Activated CD4-positive, alpha-beta T cell treated with anti-CD3 and anti-CD28 coated beads, Interleukin-10, Interleukin-2, amounts not matched to agents 100 ng/mL and 50 ng/mL, durations not matched to agents 16 hours and 8 hours (primary cell): ENCODE measurements around the gene DNM2.

Experiments used
- DNase-seq: peaks from one replicate; pipeline ENCODE4 v3.0.0-alpha.2; 2020

Gene DNM2

GRCh38 chr19:10788146-10788545 lies 70.3 kb downstream of the DNM2 start:
- DNase-seq, result no peak

GRCh38 chr19:10789866-10790265 lies 72.0 kb downstream of the DNM2 start:
- no peak for DNase-seq

- DNase-seq, result no peak
Measured at GRCh38 chr19:10796653-10797052, 78.8 kb downstream of the DNM2 start.

GRCh38 chr19:10797078-10797477 lies 79.2 kb downstream of the DNM2 start:
- DNase-seq, result peak; percentile 24

GRCh38 chr19:10797541-10798256 lies 79.8 kb downstream of the DNM2 start:
- peak; percentile 95 for DNase-seq

GRCh38 chr19:10800488-10800887 lies 82.6 kb downstream of the DNM2 start:
- DNase-seq, result no peak

GRCh38 chr19:10802479-10802878 lies 84.6 kb downstream of the DNM2 start:
- DNase-seq, result no peak

GRCh38 chr19:10803252-10803651 lies 85.4 kb downstream of the DNM2 start:
- DNase-seq, result no peak

- DNase-seq, result peak; percentile 25
Measured at GRCh38 chr19:10805065-10805757, 87.3 kb downstream of the DNM2 start.

- no peak for DNase-seq
Measured at GRCh38 chr19:10805758-10806247, 87.9 kb downstream of the DNM2 start.

GRCh38 chr19:10808937-10809649 lies 91.2 kb downstream of the DNM2 start:
- DNase-seq, result peak; percentile 88

GRCh38 chr19:10809651-10810285 lies 91.9 kb downstream of the DNM2 start:
- DNase-seq, result no peak

GRCh38 chr19:10811391-10812111 lies 93.7 kb downstream of the DNM2 start:
- no peak for DNase-seq

- no peak for DNase-seq
Measured at GRCh38 chr19:10812196-10812595, 94.3 kb downstream of the DNM2 start.

GRCh38 chr19:10812902-10813404 lies 95.1 kb downstream of the DNM2 start:
- peak; percentile 88 for DNase-seq

- no peak for DNase-seq
Measured at GRCh38 chr19:10815007-10815536, 97.2 kb downstream of the DNM2 start.

- DNase-seq, result no peak
Measured at GRCh38 chr19:10815969-10816644, 98.2 kb downstream of the DNM2 start.

- DNase-seq, result no peak
Measured at GRCh38 chr19:10816691-10817090, 98.8 kb downstream of the DNM2 start.

- no peak for DNase-seq
Measured at GRCh38 chr19:10817291-10818038, 99.6 kb downstream of the DNM2 start.

- no peak for DNase-seq
Measured at GRCh38 chr19:10818301-10819123, 100.6 kb downstream of the DNM2 start.
